Neural crest cell (in vitro differentiated cells): Measurements from ENCODE around the gene NXNL1. TPM values are rescaled to one million over a fixed set of nuclear protein-coding genes. Genes with fewer than 3 reads are reported as not detected.
A peak's percentile ranks its signal among the peaks of the same experiment; 100 is the strongest.

Source experiments
- DNase-seq: peaks from one replicate; pipeline ENCODE4 v3.0.0; 2021; ENCODE audit warnings: low read depth, mixed read lengths, low spot score
- H3K27ac Mint-ChIP-seq: one replicate; pipeline ENCODE4 v1.8.0; 2021; ENCODE audit warnings: mild to moderate bottlenecking, mixed read lengths; ENCODE audit not compliant: unreplicated experiment
- H3K27me3 Mint-ChIP-seq: 2 replicates; pipeline ENCODE4 v1.8.0; 2021; ENCODE audit warnings: low read depth, mild to moderate bottlenecking, mixed read lengths
- H3K36me3 Mint-ChIP-seq: 2 replicates; pipeline ENCODE4 v1.8.0; 2021; ENCODE audit warnings: low read depth, mild to moderate bottlenecking, mixed read lengths
- H3K4me1 Mint-ChIP-seq: 2 replicates; pipeline ENCODE4 v1.8.0; 2021; ENCODE audit warnings: mixed read lengths
- H3K4me3 Mint-ChIP-seq: one replicate; pipeline ENCODE4 v1.8.0; 2021; ENCODE audit warnings: mild to moderate bottlenecking, mixed read lengths
- H3K9me3 Mint-ChIP-seq: 2 replicates; pipeline ENCODE4 v1.8.0; 2021; ENCODE audit warnings: mixed read lengths
- total RNA-seq: library from RNA; stranded (reverse); gene quantifications from 2 replicates; pipeline ENCODE4 v1.2.1, GENCODE V29; 2021
- TF ChIP-seq, protein P1 (sequence below): fragments of 200-600 bp; sonication (generic); conservative IDR thresholded peaks from 2 replicates; pipeline ENCODE4 v1.5.0; 2021; ENCODE audit warnings: antibody characterized with exemption, mild to moderate bottlenecking

Gene NXNL1
- total RNA-seq, 1 donor from 2014 or later, result not detected

- TF ChIP-seq, protein P1, sequence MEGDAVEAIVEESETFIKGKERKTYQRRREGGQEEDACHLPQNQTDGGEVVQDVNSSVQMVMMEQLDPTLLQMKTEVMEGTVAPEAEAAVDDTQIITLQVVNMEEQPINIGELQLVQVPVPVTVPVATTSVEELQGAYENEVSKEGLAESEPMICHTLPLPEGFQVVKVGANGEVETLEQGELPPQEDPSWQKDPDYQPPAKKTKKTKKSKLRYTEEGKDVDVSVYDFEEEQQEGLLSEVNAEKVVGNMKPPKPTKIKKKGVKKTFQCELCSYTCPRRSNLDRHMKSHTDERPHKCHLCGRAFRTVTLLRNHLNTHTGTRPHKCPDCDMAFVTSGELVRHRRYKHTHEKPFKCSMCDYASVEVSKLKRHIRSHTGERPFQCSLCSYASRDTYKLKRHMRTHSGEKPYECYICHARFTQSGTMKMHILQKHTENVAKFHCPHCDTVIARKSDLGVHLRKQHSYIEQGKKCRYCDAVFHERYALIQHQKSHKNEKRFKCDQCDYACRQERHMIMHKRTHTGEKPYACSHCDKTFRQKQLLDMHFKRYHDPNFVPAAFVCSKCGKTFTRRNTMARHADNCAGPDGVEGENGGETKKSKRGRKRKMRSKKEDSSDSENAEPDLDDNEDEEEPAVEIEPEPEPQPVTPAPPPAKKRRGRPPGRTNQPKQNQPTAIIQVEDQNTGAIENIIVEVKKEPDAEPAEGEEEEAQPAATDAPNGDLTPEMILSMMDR, result no peak
- no peak for DNase-seq
Measured at GRCh38 chr19:17455308-17456123, 5.2 kb downstream of the NXNL1 start.

GRCh38 chr19:17454576-17455071 lies 6.1 kb downstream of the NXNL1 start:
- Mint-ChIP-seq H3K27me3 (peaks cover 75% of the 10 kb centered on the region), H3K36me3 (no peaks in the 10 kb centered on the region), H3K4me3 (no peak overlapping the region), H3K4me1 (peaks cover 8% of the 10 kb centered on the region), H3K9me3 (no peaks in the 10 kb centered on the region), H3K27ac (no peak overlapping the region)
- TF ChIP-seq, protein P1, result no peak
- DNase-seq, result no peak

More at GRCh38 chr19:17455308-17456123, 5.2 kb downstream of the NXNL1 start:
- H3K4me3 Mint-ChIP-seq, result no peak overlapping the region
- no peaks in the 10 kb centered on the region for H3K36me3 Mint-ChIP-seq
- peaks cover 66% of the 10 kb centered on the region for H3K27me3 Mint-ChIP-seq
- H3K27ac Mint-ChIP-seq, result no peak overlapping the region
- H3K9me3 Mint-ChIP-seq, result no peaks in the 10 kb centered on the region
- peaks cover 8% of the 10 kb centered on the region for H3K4me1 Mint-ChIP-seq

DNA sequence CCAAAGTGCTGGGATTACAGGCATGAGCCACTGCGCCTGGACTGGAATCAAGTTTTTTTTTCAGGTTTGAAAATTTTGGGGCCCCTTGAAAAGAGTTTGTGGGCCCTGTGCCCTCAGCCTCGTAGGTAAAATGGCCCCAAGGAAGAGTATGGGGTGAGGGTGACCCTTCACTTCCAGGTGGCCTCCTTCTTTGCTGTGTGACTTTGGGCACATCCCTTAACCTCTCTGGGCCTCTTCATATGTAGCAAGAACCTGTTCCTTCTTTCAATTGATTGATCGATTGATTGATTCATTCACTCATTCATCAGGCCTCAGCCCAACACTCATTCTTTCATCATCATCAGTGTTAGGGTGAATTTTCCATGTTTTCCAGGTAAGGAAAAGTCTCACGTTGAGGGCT lies 8.9 kb downstream of the NXNL1 start:
- Mint-ChIP-seq H3K27ac (no peak overlapping the region), H3K36me3 (no peaks in the 10 kb centered on the region), H3K4me3 (no peak overlapping the region), H3K4me1 (peaks cover 4% of the 10 kb centered on the region), H3K27me3 (peaks cover 67% of the 10 kb centered on the region), H3K9me3 (no peaks in the 10 kb centered on the region)
- TF ChIP-seq, protein P1, result no peak
- DNase-seq, result no peak

- Mint-ChIP-seq H3K27me3 (peaks cover 55% of the 10 kb centered on the region), H3K27ac (no peak overlapping the region), H3K4me1 (peaks cover 4% of the 10 kb centered on the region), H3K9me3 (no peaks in the 10 kb centered on the region), H3K36me3 (no peaks in the 10 kb centered on the region), H3K4me3 (peak overlapping the region; percentile 1)
- TF ChIP-seq, protein P1, result no peak
- no peak for DNase-seq
Measured at GRCh38 chr19:17450264-17451075, 10.3 kb downstream of the NXNL1 start.

- DNase-seq, result peak; percentile 58
- Mint-ChIP-seq H3K4me3 (peak within 1 kb of the TSS; percentile 49), H3K4me1 (no peaks in the 10 kb centered on the region), H3K36me3 (no peaks in the 10 kb centered on the region), H3K27me3 (peaks cover 35% of the 10 kb centered on the region), H3K27ac (peak within 1 kb of the TSS; percentile 57), H3K9me3 (no peaks in the 10 kb centered on the region)
- TF ChIP-seq, protein P1, result peak; percentile 64
Measured at GRCh38 chr19:17448131-17448967, 12.4 kb downstream of the NXNL1 start, which contains the start of gene TMEM221. TMEM221 (minus strand) TSS chr19:17448668; CDS start chr19:17448462, 206 bp downstream.
